ENCODE results near the gene WDR83.
A peak's percentile ranks its signal among the peaks of the same experiment; 100 is the strongest.
"Not testable (repeated sequence)": the region's sequence is repeated elsewhere in the genome, so short reads cannot be mapped to it uniquely, and the experiment has no call there.

WDR83 gene

GRCh38 chr19:12687496-12688196 lies 21.0 kb downstream of the WDR83 start, which contains the start of gene GNG14:
GNG14 (plus strand) TSS chr19:12687998; CDS start chr19:12688049, 51 bp downstream.
- DNase-seq (ENCODE audit: low read depth in 2 of 2), result no peak

- no peak for DNase-seq (ENCODE audit: low read depth in 2 of 2)
Measured at GRCh38 chr19:12689012-12689411, 22.4 kb downstream of the WDR83 start.

- no peak for DNase-seq (ENCODE audit: low read depth in 2 of 2)
Measured at GRCh38 chr19:12689581-12690216, 23.1 kb downstream of the WDR83 start.

- no peak for DNase-seq (ENCODE audit: low read depth in 2 of 2)
Measured at GRCh38 chr19:12692960-12693359, 26.4 kb downstream of the WDR83 start.

GRCh38 chr19:12694641-12695040 lies 28.0 kb downstream of the WDR83 start:
- no peak for DNase-seq (ENCODE audit: low read depth in 2 of 2)

- no peak for DNase-seq (ENCODE audit: low read depth in 2 of 2)
Measured at GRCh38 chr19:12695096-12695495, 28.5 kb downstream of the WDR83 start.

GRCh38 chr19:12695514-12695913 lies 28.9 kb downstream of the WDR83 start:
- no peak for DNase-seq (ENCODE audit: low read depth in 2 of 2)

- DNase-seq (ENCODE audit: low read depth in 2 of 2), result no peak
Measured at GRCh38 chr19:12695997-12696365, 29.4 kb downstream of the WDR83 start.

- DNase-seq (ENCODE audit: low read depth in 2 of 2), result peak; percentile 94 to 98
Measured at GRCh38 chr19:12696366-12697335, 30.0 kb downstream of the WDR83 start, which contains the start of gene FBXW9. FBXW9 (minus strand) TSS chr19:12696631; CDS start chr19:12696581, 50 bp downstream.

GRCh38 chr19:12697425-12697824 lies 30.8 kb downstream of the WDR83 start:
- DNase-seq (ENCODE audit: low read depth in 2 of 2), result not testable (repeated sequence)

- DNase-seq (ENCODE audit: low read depth in 2 of 2), result no peak
Measured at GRCh38 chr19:12698138-12698537, 31.5 kb downstream of the WDR83 start.

- no peak for DNase-seq (ENCODE audit: low read depth in 2 of 2)
Measured at GRCh38 chr19:12701596-12702282, 35.1 kb downstream of the WDR83 start.

- DNase-seq (ENCODE audit: low read depth in 2 of 2), result no peak
Measured at GRCh38 chr19:12703046-12703445, 36.4 kb downstream of the WDR83 start.

- DNase-seq (ENCODE audit: low read depth in 2 of 2), result no peak
Measured at GRCh38 chr19:12705169-12705568, 38.6 kb downstream of the WDR83 start.

- no peak for DNase-seq (ENCODE audit: low read depth in 2 of 2)
Measured at GRCh38 chr19:12705654-12706331, 39.2 kb downstream of the WDR83 start.

GRCh38 chr19:12706332-12706718 lies 39.7 kb downstream of the WDR83 start:
- DNase-seq (ENCODE audit: low read depth in 2 of 2), result no peak

GRCh38 chr19:12708641-12709040 lies 42.0 kb downstream of the WDR83 start:
- DNase-seq (ENCODE audit: low read depth in 2 of 2), result no peak

GRCh38 chr19:12711187-12711586 lies 44.6 kb downstream of the WDR83 start:
- DNase-seq (ENCODE audit: low read depth in 2 of 2), result no peak

GRCh38 chr19:12712077-12712476 lies 45.5 kb downstream of the WDR83 start:
- not testable (repeated sequence) for DNase-seq (ENCODE audit: low read depth in 2 of 2)

GRCh38 chr19:12713304-12713703 lies 46.7 kb downstream of the WDR83 start:
- not testable (repeated sequence) for DNase-seq (ENCODE audit: low read depth in 2 of 2)

GRCh38 chr19:12715102-12715501 lies 48.5 kb downstream of the WDR83 start:
- no peak for DNase-seq (ENCODE audit: low read depth in 2 of 2)

All from stimulated activated CD8-positive, alpha-beta memory T cell treated with anti-CD3 and anti-CD28 coated beads, Interleukin-7, amount 100 ng/mL, for 4 hours (primary cell).